Stimulated activated CD8-positive, alpha-beta memory T cell treated with anti-CD3 and anti-CD28 coated beads, Interleukin-15, amount 100 ng/mL, for 4 hours (primary cell): ENCODE data around the gene DEFB116.
"Not testable (repeated sequence)": the region's sequence is repeated elsewhere in the genome, so short reads cannot be mapped to it uniquely, and the experiment has no call there.

ENCODE experiments used
- DNase-seq, 2 donors: peaks; one replicate each; pipeline ENCODE4 v3.0.0-alpha.2; 2020; ENCODE audit warnings: low read depth in 2 of 2

Gene DEFB116

GRCh38 chr20:31308535-31309162 is at the start of gene DEFB116:
DEFB116 (minus strand) TSS chr20:31308585; CDS start chr20:31308585, 0 bp downstream.
- no peak for DNase-seq

DNA sequence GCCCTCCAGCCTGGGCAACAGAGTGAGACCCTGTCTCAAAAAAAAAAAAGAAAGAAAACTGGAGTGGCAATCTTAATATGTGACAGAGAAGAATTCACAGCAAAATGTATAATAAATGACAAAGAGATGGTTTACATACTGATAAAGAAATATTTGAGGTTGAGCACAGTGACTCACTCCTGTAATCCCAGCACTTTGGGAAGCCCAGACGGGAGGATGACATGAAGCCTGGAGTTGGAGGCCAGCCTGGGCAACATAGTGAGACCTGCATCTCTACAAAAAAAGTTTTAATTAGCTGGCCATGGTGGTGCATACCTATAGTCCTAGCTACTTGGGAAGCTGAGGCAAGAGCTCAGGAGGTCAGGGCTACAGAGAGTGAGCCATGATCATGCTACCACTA is 47.6 kb upstream of the DEFB116 start:
- no peak for DNase-seq

DNA sequence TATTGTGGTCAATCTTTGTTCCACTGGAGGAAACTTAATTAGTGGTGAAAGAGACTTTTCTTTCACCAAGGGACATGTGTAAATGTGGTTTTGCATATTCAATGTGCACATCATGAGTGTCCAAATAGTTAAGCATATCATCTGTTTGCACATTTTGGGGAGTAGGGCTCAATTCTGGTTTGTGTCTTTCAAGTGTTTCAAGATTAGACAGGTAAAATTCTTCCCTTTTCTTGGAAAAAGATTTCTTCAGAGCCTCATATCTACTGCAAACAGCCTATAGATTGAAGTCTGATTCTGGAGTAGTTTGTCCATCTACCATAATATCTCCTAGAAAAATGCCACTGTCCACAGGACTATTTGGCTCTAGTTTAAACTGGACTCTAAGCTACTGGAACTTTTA is 33.1 kb upstream of the DEFB116 start:
- DNase-seq: no peak

- no peak for DNase-seq
Observed at GRCh38 chr20:31330893-31331292, 22.5 kb upstream of the DEFB116 start.

DNA sequence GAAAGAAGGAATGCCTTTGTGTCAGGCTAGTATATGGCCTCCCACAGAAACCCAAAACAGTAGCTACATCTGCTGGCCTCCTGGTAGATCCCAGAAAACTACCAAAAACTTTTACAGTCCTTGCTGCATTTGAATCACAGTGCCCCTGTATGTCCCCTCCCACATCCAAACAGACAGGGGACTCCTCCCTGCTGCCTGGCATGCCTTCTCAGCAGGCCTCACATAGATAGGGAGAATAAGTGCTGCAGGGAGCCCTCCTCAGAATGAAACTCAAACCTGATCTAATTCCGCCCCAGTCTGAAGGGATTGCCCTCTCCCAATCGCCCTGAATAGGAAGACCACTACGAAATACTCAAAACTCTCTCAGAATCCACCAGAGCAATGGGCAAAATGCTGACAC is 14.1 kb upstream of the DEFB116 start:
- no peak for DNase-seq

- DNase-seq: not testable (repeated sequence)
Observed at GRCh38 chr20:31284964-31285363, 23.4 kb downstream of the DEFB116 start.

GRCh38 chr20:31278178-31278577 is 30.2 kb downstream of the DEFB116 start:
- no peak for DNase-seq

DNA sequence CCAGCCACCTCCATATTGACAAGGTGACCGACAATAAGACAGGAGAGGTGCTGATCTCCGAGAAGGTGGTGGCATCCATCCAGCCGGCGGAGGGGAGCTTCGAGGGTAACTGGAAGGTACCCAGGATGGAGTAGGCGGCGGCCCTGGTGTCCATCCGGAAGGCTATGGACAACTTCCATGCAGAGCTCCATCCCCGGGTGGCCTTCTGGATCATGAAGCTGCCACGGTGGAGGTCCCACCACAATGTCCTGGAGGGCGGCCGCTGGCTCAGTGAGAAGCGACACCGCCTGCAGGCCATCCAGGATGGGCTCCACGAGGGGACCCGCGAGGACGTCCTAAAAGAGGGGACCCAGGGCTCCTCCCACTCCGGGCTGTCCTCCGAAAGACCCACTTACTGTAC is 33.9 kb downstream of the DEFB116 start:
- no peak for DNase-seq

- DNase-seq: no peak
Observed at GRCh38 chr20:31260326-31260932, 48.0 kb downstream of the DEFB116 start.

DNA sequence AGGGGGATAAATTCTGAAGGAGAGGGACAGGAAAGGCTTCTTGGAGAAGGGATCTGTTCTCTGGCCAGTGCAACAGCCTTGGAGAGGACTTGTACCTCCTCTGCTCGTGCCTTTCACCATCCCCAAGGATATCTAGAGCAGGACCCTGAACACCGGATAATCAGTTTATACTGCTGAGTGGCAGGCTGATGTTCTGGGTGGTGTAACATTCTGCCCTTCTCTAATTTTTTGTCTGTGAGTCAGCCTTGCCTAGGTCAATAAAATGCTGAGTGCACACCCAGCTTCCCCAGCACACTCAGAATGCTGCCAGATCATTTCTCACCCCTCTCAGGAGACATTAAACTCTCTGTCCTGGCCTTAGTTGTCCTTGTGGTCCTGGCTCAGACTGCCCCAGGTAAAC is 51.0 kb downstream of the DEFB116 start, which contains the start of gene DEFB115:
Gene DEFB115, plus strand, starts transcription at position 301 of the 400 bp plus-strand sequence. Its CDS starts 0 bp downstream, at position 301.
- no peak for DNase-seq

DNA sequence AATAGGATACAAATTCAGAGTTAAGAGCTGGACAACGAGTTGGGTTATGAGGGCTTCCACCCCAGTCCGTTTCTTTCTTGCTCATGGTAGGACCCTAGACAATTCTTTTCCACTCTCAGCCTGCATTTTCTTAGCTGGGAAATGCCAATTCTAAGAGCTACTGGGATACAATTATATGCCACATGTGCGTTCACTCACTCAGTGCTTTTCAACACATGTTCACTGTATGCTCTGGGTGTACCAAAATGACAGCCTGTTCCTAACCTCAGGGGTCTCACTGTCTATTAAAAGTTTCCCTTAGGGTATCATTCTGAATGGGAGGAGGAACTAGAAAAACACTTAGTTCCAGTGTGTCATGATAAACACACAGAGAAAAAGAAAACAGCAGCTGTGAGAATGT is 51.4 kb downstream of the DEFB116 start:
- DNase-seq: no peak
